MCF 10A (cell line): ENCODE data around the gene HSPBAP1. TPM values are rescaled to one million over a fixed set of nuclear protein-coding genes. Genes with fewer than 3 reads are reported as not detected.
A peak's percentile ranks its signal among the peaks of the same experiment; 100 is the strongest.

ENCODE experiments used
- Bru-seq: library from RNA; stranded (reverse); fragments of 400-500 nt; gene quantifications from one replicate; lab custom pipeline; 2021; lab: Mats Ljungman, UMichigan
- BruChase-seq, 2 experiments: library from RNA; stranded (reverse); fragments of 400-500 nt; gene quantifications; one replicate each; lab custom pipeline; 2021; lab: Mats Ljungman, UMichigan
- BruUV-seq: library from RNA; stranded (reverse); fragments of 400-500 nt; replicated peaks from 2 replicates; lab custom pipeline; 2021; lab: Mats Ljungman, UMichigan
- CTCF ChIA-PET: fragments of 300-600 bp; sonication (Branson Sonifier 250); formaldehyde crosslinking; extraction: SDS; loops from one replicate; lab custom pipeline; 2021; ENCODE audit warnings: antibody characterized with exemption, inconsistent platforms; lab: Yijun Ruan, JAX
- POLR2A ChIA-PET: fragments of 300-600, 350-650 bp; sonication (Branson Sonifier 250); formaldehyde crosslinking; extraction: SDS; loops from one replicate; lab custom pipeline; 2020; ENCODE audit warnings: antibody characterized with exemption, inconsistent platforms; lab: Yijun Ruan, JAX
- DNase-seq: peaks from one replicate; pipeline ENCODE4 v3.0.0-alpha.2; 2018; ENCODE audit not compliant: unreplicated experiment
- H3K27ac Mint-ChIP-seq: one replicate; pipeline ENCODE4 v1.8.0; 2022; ENCODE audit warnings: mild to moderate bottlenecking, low read depth, mixed read lengths; ENCODE audit not compliant: unreplicated experiment
- H3K27me3 Mint-ChIP-seq: one replicate; pipeline ENCODE4 v1.8.0; 2022; ENCODE audit warnings: mixed read lengths; ENCODE audit not compliant: insufficient read depth, unreplicated experiment
- H3K36me3 Mint-ChIP-seq: one replicate; pipeline ENCODE4 v1.8.0; 2022; ENCODE audit warnings: mild to moderate bottlenecking, moderate library complexity, mixed read lengths; ENCODE audit not compliant: insufficient read depth, unreplicated experiment
- H3K4me1 Mint-ChIP-seq: one replicate; pipeline ENCODE4 v1.8.0; 2022; ENCODE audit warnings: mixed read lengths; ENCODE audit not compliant: insufficient read depth, unreplicated experiment
- H3K4me3 Mint-ChIP-seq: one replicate; pipeline ENCODE4 v1.8.0; 2022; ENCODE audit warnings: mild to moderate bottlenecking, moderate library complexity, mixed read lengths; ENCODE audit not compliant: unreplicated experiment
- H3K9me3 Mint-ChIP-seq: one replicate; pipeline ENCODE4 v1.8.0; 2022; ENCODE audit warnings: mixed read lengths; ENCODE audit not compliant: unreplicated experiment
- intact Hi-C: fragments of 100-400 bp; cut with micrococcal nuclease; formaldehyde crosslinking; loops from 2 replicates; pipeline ENCODE4 v1.14.1; 2022
- long read RNA-seq: library from polyadenylated mRNA; stranded (forward); transcript quantifications from one replicate; pipeline ENCODE4 v2.0.0, GENCODE V29; 2022
- total RNA-seq: library from RNA; stranded (reverse); gene quantifications from 2 replicates; pipeline ENCODE4 v1.2.3, GENCODE V29; 2022
- TF ChIP-seq, protein P1 (sequence below): fragments of 200-600 bp; IDR thresholded peaks from one replicate; pipeline ENCODE4 v1.8.0; 2022; ENCODE audit warnings: antibody characterized with exemption, mild to moderate bottlenecking; ENCODE audit not compliant: unreplicated experiment

The HSPBAP1 gene
- 11.3 and 15.2 TPM in 2 replicates for total RNA-seq
- percentile 78 among the genes with signal in this experiment for Bru-seq, nascent RNA
- percentile 61 among the genes with signal in this experiment for BruChase-seq, experiment 1, labeled RNA remaining after a 6-hour chase
- BruChase-seq, experiment 2, labeled RNA remaining after a 2-hour chase, result percentile 76 among the genes with signal in this experiment
- long read RNA-seq, transcript HSPBAP1-201 (8 exons, 1,953 nt), result major isoform, 21 of 24 reads
- long read RNA-seq, partial matches to known transcripts, result 0 of 24 reads
- long read RNA-seq, other reads (novel, unspliced or antisense), result 3 of 24 reads

- POLR2A ChIA-PET, result interaction anchor here (0.6 to 2.0 kb wide), 31 partner anchors 10 to 1286 kb away, joined by 3 to 22 read pairs (median 4); partner anchors contain the start of genes DTX3L, FAM162A, HACD2 and KPNA1
- intact Hi-C loops, result loop anchor here (2.0 to 5.0 kb wide), 3 partner anchors 39 to 231 kb away; partner anchors contain the start of genes DTX3L, PARP14 and PARP9
- BruUV-seq, result TSS peak; percentile 41
Measured at GRCh38 chr3:122793568-122794416, at the start of gene HSPBAP1. Gene HSPBAP1 (minus strand): TSS chr3:122793831. CDS start chr3:122793680, 151 bp downstream.

GRCh38 chr3:122835590-122835989, 42.0 kb upstream of the HSPBAP1 start:
- BruUV-seq, result no TSS peak
- CTCF ChIA-PET, result no interaction called here
- Mint-ChIP-seq H3K4me3 (no peak overlapping the region), H3K27ac (no peak overlapping the region), H3K9me3 (no peaks in the 10 kb centered on the region), H3K4me1 (peaks cover 5% of the 10 kb centered on the region), H3K27me3 (no peaks in the 10 kb centered on the region), H3K36me3 (peaks cover 24% of the 10 kb centered on the region)
- no peak for DNase-seq
- POLR2A ChIA-PET, result no interaction called here
- TF ChIP-seq, protein P1, sequence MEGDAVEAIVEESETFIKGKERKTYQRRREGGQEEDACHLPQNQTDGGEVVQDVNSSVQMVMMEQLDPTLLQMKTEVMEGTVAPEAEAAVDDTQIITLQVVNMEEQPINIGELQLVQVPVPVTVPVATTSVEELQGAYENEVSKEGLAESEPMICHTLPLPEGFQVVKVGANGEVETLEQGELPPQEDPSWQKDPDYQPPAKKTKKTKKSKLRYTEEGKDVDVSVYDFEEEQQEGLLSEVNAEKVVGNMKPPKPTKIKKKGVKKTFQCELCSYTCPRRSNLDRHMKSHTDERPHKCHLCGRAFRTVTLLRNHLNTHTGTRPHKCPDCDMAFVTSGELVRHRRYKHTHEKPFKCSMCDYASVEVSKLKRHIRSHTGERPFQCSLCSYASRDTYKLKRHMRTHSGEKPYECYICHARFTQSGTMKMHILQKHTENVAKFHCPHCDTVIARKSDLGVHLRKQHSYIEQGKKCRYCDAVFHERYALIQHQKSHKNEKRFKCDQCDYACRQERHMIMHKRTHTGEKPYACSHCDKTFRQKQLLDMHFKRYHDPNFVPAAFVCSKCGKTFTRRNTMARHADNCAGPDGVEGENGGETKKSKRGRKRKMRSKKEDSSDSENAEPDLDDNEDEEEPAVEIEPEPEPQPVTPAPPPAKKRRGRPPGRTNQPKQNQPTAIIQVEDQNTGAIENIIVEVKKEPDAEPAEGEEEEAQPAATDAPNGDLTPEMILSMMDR, result no peak
- intact Hi-C loops, result no loop called here

More at GRCh38 chr3:122793568-122794416, at the start of gene HSPBAP1:
- Mint-ChIP-seq H3K27ac (peak within 1 kb of the TSS; percentile 97), H3K9me3 (no peaks in the 10 kb centered on the region), H3K4me1 (peaks cover 14% of the 10 kb centered on the region), H3K27me3 (no peaks in the 10 kb centered on the region), H3K36me3 (no peaks in the 10 kb centered on the region), H3K4me3 (no peak within 1 kb of the TSS)
- DNase-seq, result peak; percentile 97
- CTCF ChIA-PET, result interaction anchor here (0.7 to 1.1 kb wide), 4 partner anchors 9 to 39 kb away, joined by 3 to 5 read pairs (median 3); no protein-coding TSS in a partner anchor
- TF ChIP-seq, protein P1, result no peak

GRCh38 chr3:122828281-122828680, 34.6 kb upstream of the HSPBAP1 start:
- H3K27ac Mint-ChIP-seq, result no peak overlapping the region
- TF ChIP-seq, protein P1, result no peak
- ChIA-PET POLR2A (interaction anchor here (1.6 kb wide), 1 partner anchor 32 kb away, joined by 5 read pairs; no protein-coding TSS in a partner anchor), CTCF (no interaction called here)
- H3K9me3 Mint-ChIP-seq, result no peaks in the 10 kb centered on the region
- H3K4me3 Mint-ChIP-seq, result no peak overlapping the region
- H3K36me3 Mint-ChIP-seq, result peaks cover 14% of the 10 kb centered on the region
- no peak for DNase-seq
- intact Hi-C loops, result no loop called here
- peaks cover 11% of the 10 kb centered on the region for H3K4me1 Mint-ChIP-seq
- BruUV-seq, result no TSS peak
- H3K27me3 Mint-ChIP-seq, result no peaks in the 10 kb centered on the region
